A673 (cell line): Measurements from ENCODE around the gene STK26.

Source experiments
- CTCF ChIP-seq: fragments of 300-800, 200-600 bp; sonication (generic); conservative IDR thresholded peaks from 2 replicates; pipeline ENCODE4 v1.5.1; 2017; ENCODE audit warnings: low read depth, mild to moderate bottlenecking, antibody characterized with exemption, low read length, moderate library complexity, mixed read lengths
- EZH2 ChIP-seq: fragments of 200-600 bp; sonication (generic); IDR thresholded peaks from 2 replicates; pipeline ENCODE4 v1.6.1; 2017; ENCODE audit warnings: borderline replicate concordance, low read depth, mild to moderate bottlenecking, mixed read lengths, antibody characterized with exemption, low read length; ENCODE audit not compliant: poor library complexity, severe bottlenecking

DNA sequence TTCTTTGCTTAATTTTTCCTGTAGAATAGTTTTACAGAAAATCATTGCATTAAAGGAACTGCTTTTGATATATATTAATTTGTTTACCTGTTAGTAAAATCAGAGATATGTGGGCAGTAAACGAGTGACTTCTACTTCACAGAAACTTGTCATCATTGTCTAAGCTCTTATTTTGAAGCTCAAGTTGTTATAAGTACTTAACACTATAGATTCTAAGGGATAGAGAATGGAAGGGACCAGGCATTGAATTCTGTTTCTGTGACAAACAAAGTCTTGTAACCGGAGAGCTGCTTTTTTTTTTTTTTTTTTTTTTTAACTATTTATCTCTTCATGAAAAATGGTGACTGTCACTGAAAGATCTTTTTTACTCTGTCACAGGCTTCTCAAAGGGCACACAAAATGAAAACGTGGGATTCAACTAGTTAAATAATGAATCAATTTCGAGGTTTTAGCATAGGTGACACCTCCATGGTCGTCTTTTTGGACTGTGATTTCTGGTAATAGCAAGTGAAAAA, 14.4 kb downstream of the STK26 start:
- TF ChIP-seq CTCF (no peak), EZH2 (no peak)
